Measurements from ENCODE around the gene OR13F1. TPM values are rescaled to one million over a fixed set of nuclear protein-coding genes. Genes with fewer than 3 reads are reported as not detected.

OR13F1 gene
- total RNA-seq, 4 donors from 2014 or later = not detected

DNA sequence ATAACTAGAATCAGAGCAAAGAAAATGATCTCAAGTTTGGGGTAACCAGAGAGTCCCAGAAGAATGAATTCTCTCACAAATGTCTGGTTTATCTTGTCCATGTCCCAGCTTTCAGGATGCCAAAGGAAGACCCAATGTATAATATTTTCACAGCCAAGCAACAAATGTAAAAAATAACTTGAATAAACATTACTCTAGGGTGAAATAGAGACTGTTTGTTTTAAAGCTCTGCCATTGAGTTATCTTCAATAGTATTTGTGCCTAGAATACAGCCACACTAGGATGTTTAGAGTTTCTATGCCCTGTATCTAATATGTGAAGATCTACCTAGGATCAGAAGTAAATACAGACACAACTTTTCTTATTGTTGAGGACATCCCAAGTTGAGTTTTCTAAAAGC lies 23.0 kb downstream of the OR13F1 start, which contains the start of gene OR13C4:
TSS of gene OR13C4 (minus strand) at position 101 of the 400 bp plus-strand sequence. CDS start at position 101, 0 bp downstream.
- H3K9me3 ChIP-seq = no peaks in the 10 kb centered on the region
- TF ChIP-seq, protein P1, sequence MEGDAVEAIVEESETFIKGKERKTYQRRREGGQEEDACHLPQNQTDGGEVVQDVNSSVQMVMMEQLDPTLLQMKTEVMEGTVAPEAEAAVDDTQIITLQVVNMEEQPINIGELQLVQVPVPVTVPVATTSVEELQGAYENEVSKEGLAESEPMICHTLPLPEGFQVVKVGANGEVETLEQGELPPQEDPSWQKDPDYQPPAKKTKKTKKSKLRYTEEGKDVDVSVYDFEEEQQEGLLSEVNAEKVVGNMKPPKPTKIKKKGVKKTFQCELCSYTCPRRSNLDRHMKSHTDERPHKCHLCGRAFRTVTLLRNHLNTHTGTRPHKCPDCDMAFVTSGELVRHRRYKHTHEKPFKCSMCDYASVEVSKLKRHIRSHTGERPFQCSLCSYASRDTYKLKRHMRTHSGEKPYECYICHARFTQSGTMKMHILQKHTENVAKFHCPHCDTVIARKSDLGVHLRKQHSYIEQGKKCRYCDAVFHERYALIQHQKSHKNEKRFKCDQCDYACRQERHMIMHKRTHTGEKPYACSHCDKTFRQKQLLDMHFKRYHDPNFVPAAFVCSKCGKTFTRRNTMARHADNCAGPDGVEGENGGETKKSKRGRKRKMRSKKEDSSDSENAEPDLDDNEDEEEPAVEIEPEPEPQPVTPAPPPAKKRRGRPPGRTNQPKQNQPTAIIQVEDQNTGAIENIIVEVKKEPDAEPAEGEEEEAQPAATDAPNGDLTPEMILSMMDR (IDR thresholded peaks at IDR 0.05) = no peak
- TF ChIP-seq POLR2A (IDR thresholded peaks at IDR 0.05) = no peak
- H3K36me3 ChIP-seq = no peaks in the 10 kb centered on the region

DNA sequence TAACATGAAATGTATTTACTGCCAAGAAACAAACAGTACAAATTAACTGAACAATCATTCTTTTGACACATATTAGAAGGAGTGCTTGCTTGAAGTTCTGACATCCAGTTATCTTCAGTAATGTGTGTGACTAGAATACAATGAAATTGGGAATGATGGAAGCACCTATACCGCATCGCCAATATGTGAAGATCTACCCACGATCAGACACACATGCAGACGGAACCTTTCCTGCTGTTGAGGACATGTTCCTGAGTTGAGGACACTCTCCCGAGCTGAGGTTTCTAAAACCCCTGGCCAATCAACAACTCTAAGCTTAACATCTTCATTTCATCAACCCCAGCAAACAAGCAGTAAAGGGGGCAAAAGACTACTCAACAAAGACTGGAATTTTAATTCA lies 32.7 kb downstream of the OR13F1 start, which contains the start of gene OR13C3:
TSS of gene OR13C3 (minus strand) at position 101 of the 400 bp plus-strand sequence. CDS start 133 bp downstream, outside the sequence.
- H3K4me3 ChIP-seq = no peak within 1 kb of the TSS
- no peak within 1 kb of the TSS for H3K27ac ChIP-seq
- no peak for TF ChIP-seq POLR2A (IDR thresholded peaks at IDR 0.05)
- TF ChIP-seq, protein P1 (IDR thresholded peaks at IDR 0.05) = no peak
- no peaks in the 10 kb centered on the region for H3K9me3 ChIP-seq
- no peaks in the 10 kb centered on the region for H3K36me3 ChIP-seq
- no peak for DNase-seq
- H3K27me3 ChIP-seq = no peaks in the 10 kb centered on the region
- no peaks in the 10 kb centered on the region for H3K4me1 ChIP-seq

More for the DNA sequence above, 23.0 kb downstream of the OR13F1 start, which contains the start of gene OR13C4:
- Histone ChIP-seq H3K27me3 (no peaks in the 10 kb centered on the region), H3K4me3 (no peak within 1 kb of the TSS), H3K4me1 (no peaks in the 10 kb centered on the region), H3K27ac (no peak within 1 kb of the TSS)
- DNase-seq = no peak

DNA sequence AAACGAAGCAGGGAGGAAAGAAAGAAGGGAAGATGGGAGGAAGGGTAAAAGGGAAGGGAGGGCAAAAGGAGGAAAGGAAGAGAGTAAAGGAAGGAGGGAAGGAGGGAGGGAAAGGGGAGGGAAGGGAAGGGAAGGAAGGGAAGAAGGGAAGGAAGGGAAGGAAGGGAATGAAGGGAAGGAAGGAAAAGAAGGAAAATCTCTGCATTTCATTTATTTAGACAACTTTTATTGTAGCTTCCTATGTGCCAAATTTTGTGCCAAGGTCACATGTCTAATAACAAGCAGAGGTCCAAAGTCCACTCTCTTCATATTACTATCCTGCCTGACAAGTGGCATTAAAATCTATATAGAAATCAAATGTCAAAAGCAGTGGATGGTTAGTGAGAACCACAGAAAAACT lies 35.2 kb downstream of the OR13F1 start:
- no peaks in the 10 kb centered on the region for H3K27me3 ChIP-seq
- no peak for DNase-seq
- H3K27ac ChIP-seq = no peak overlapping the region
- H3K36me3 ChIP-seq = no peaks in the 10 kb centered on the region
- TF ChIP-seq POLR2A (IDR thresholded peaks at IDR 0.05) = no peak
- TF ChIP-seq, protein P1 (IDR thresholded peaks at IDR 0.05) = no peak
- no peaks in the 10 kb centered on the region for H3K4me1 ChIP-seq
- H3K4me3 ChIP-seq = no peak overlapping the region
- no peaks in the 10 kb centered on the region for H3K9me3 ChIP-seq

DNA sequence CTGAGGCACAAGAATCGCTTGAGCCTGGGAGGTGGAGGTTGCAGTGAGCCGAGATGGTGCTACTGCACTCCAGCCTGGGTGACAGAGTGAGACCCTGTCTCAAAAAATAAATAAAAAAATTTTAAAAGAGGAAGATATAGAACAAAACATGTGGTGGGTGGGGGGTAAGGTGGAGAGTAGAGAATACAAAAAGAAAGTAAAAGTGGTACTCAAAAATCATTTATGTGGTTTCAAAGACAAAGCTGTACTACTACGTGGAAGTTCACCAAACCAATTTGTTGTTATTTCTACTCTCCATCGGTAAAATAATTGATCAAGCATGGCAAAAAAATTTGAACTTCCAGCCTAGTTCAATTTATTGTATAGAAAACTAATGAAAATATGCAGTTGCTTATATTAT lies 40.6 kb downstream of the OR13F1 start:
- Histone ChIP-seq H3K36me3 (no peaks in the 10 kb centered on the region), H3K27me3 (no peaks in the 10 kb centered on the region), H3K4me1 (no peaks in the 10 kb centered on the region), H3K9me3 (no peaks in the 10 kb centered on the region), H3K27ac (no peak overlapping the region), H3K4me3 (no peak overlapping the region)
- DNase-seq = no peak
- TF ChIP-seq POLR2A (IDR thresholded peaks at IDR 0.05) = no peak
- TF ChIP-seq, protein P1 (IDR thresholded peaks at IDR 0.05) = no peak

DNA sequence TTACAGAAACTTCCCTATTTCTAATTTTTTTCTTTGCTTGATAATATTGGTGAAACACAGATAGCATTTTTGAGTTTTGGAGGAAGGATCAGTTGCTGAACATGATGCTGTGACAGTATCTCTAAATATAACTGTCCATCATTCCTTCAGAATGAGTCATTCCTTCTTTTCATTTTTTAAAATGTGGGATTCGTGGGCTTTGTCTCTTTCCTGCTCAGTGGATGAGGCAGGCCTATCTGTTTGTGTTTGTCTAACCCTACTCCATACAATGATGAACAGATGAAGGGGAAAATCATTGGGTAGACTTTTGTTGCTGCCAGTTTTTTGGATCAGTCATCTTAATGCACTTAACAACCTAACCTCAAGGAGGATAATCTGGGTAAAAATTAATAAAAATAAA lies 49.2 kb downstream of the OR13F1 start:
- no peak for TF ChIP-seq POLR2A (IDR thresholded peaks at IDR 0.05)
- TF ChIP-seq, protein P1 (IDR thresholded peaks at IDR 0.05) = no peak
- no peak for DNase-seq
- Histone ChIP-seq H3K36me3 (no peaks in the 10 kb centered on the region), H3K4me1 (no peaks in the 10 kb centered on the region), H3K4me3 (no peak overlapping the region), H3K27me3 (no peaks in the 10 kb centered on the region), H3K27ac (no peak overlapping the region), H3K9me3 (no peaks in the 10 kb centered on the region)

Other genes starting within 250 kb of the OR13F1 start
- not detected for gene OR13C4, start 22.9 kb downstream of the OR13F1 start, total RNA-seq
- not detected for gene OR13C3, start 32.6 kb downstream of the OR13F1 start, total RNA-seq
- gene OR13C8, start 64.9 kb downstream of the OR13F1 start, total RNA-seq = not detected
- not detected for gene OR13C5, start 95.2 kb downstream of the OR13F1 start, total RNA-seq
- gene OR13C2, start 101.4 kb downstream of the OR13F1 start, total RNA-seq = not detected
- not detected for gene OR13C9, start 113.9 kb downstream of the OR13F1 start, total RNA-seq
- gene OR13D1, start 190.3 kb downstream of the OR13F1 start, total RNA-seq = not detected
- 10 to 100 TPM in 3 of 4 donors, 1 to 10 TPM in 1; 7.9 to 30.5 (median 17.6) TPM for gene NIPSNAP3A, start 243.4 kb downstream of the OR13F1 start, total RNA-seq